Stomach (tissue), 9 donors: ENCODE measurements around the gene FADS2. TPM values are rescaled to one million over a fixed set of nuclear protein-coding genes. Genes with fewer than 3 reads are reported as not detected.

Source experiments
- DNase-seq, 2 donors: peaks; one replicate each; pipeline versions ENCODE4 v3.0.0 to v3.0.0-alpha.2; 2013 to 2019
- H3K27ac ChIP-seq, 5 donors: fragments of 200-600 bp in 4 of 5; sonication (generic) in 4 of 5; one replicate each; pipeline ENCODE4 v1.5.1; 2013 to 2019; ENCODE audit warnings: mild to moderate bottlenecking in 1 of 5, moderate library complexity in 1 of 5
- H3K27me3 ChIP-seq, 3 donors: fragments of 200-600 bp; sonication (generic); one replicate each; pipeline ENCODE4 v1.5.1; 2017 to 2019; ENCODE audit warnings: mixed run types in 1 of 3
- H3K36me3 ChIP-seq, 4 donors: fragments of 200-600 bp; sonication (generic); 1 replicate in 3 of 4; 2 replicates in 1 of 4; pipeline ENCODE4 v1.5.1; 2016 to 2019
- H3K4me1 ChIP-seq, 4 donors: fragments of 200-600 bp; sonication (generic); one replicate each; pipeline ENCODE4 v1.5.1; 2016 to 2019
- H3K4me3 ChIP-seq, 4 donors: fragments of 200-600 bp; sonication (generic) in 3 of 4; one replicate each; pipeline ENCODE4 v1.5.1; 2016 to 2019; ENCODE audit warnings: mild to moderate bottlenecking in 1 of 4
- H3K9me3 ChIP-seq, 4 donors: fragments of 200-600 bp; sonication (generic); one replicate each; pipeline ENCODE4 v1.5.1; 2016 to 2019
- CTCF ChIP-seq, 7 experiments: fragments of 450-650 bp in 4 of 7; fragments of 200-600 bp in 3 of 7; sonication (generic) in 3 of 7; IDR thresholded peaks; one replicate each; pipeline ENCODE4 v1.5.1; 2016 to 2019; ENCODE audit warnings: antibody characterized with exemption in 7 of 7, control low read depth in 2 of 7, mild to moderate bottlenecking in 1 of 7
- EP300 ChIP-seq: sonication (generic); formaldehyde crosslinking; IDR thresholded peaks from one replicate; pipeline ENCODE4 v1.6.1; 2017; ENCODE audit warnings: antibody characterized with exemption
- POLR2A ChIP-seq, 4 donors: fragments of 450-650 bp; IDR thresholded peaks; one replicate each; pipeline ENCODE4 v1.6.1; 2016; ENCODE audit warnings: antibody characterized with exemption in 4 of 4, control low read depth in 2 of 4, mild to moderate bottlenecking in 1 of 4, moderate library complexity in 1 of 4
- POLR2AphosphoS5 ChIP-seq, 3 donors: sonication (generic); formaldehyde crosslinking; IDR thresholded peaks; one replicate each; pipeline ENCODE4 v1.6.1; 2016; ENCODE audit warnings: antibody characterized with exemption in 3 of 3
- WGBS, 5 donors: extraction: QIAGEN DNeasy Blood & Tissue Kit in 3 of 5; methylation state at CpG; one replicate each; pipeline versions ENCODE4 v1.1.5 to v1.1.7; 2013 to 2018; 5-methylcytosine and 5-hydroxymethylcytosine counted together
- intact Hi-C: fragments of 100-400 bp; cut with DNase I; formaldehyde crosslinking; loops from one replicate; pipeline ENCODE4 v1.15.1; 2023; ENCODE audit warnings: low total_unique reads
- polyA plus RNA-seq, 3 donors: library from polyadenylated mRNA; stranded (reverse); fragments of 200-250 nt; gene quantifications; one replicate each; pipeline ENCODE4 v1.2.3, GENCODE V29; 2013
- total RNA-seq, 5 donors: library from RNA; depleted of rRNA; stranded (reverse); fragments of >200 nt; gene quantifications; one replicate each; pipeline versions ENCODE4 v1.1.0 to v1.2.3, GENCODE V29; 2014 to 2016
- donor health status: healthy with polysubstance abuse.
- donor health status: Bipolar disorder and iron deficiency.
- donor health status: healthy.

Gene FADS2
- total and polyA plus RNA-seq, 8 donors = 3.5 to 17.1 (median 13.0) TPM; not detected in 1

GRCh38 chr11:61817471-61818202 is 10.5 kb upstream of the FADS2 start:
- intact Hi-C loops = loop anchor here (10.0 kb wide), 1 partner anchor 137 kb away; the partner anchor contains the start of gene BEST1
- no peak for TF ChIP-seq POLR2A (IDR thresholded peaks at IDR 0.05)
- no peak for TF ChIP-seq CTCF (IDR thresholded peaks at IDR 0.05)
- TF ChIP-seq EP300 = no peak
- TF ChIP-seq POLR2AphosphoS5 (IDR thresholded peaks at IDR 0.05) = no peak
- peaks cover 7 to 31% (median 25%) of the 10 kb centered on the region in 4 donors for H3K4me1 ChIP-seq
- peaks cover 0 to 7% (median 0%) of the 10 kb centered on the region in 4 donors for H3K36me3 ChIP-seq
- H3K4me3 ChIP-seq = peak overlapping the region in 3 of 4 donors; percentile 60 to 78 (median 77)
- no peak for DNase-seq
- 71 to 80% (median 76%) methylated on average over 6 of the region's 6 CpGs for WGBS, 5 donors
- H3K9me3 ChIP-seq = no peaks in the 10 kb centered on the region
- peaks cover 0 to 13% (median 0%) of the 10 kb centered on the region in 3 donors for H3K27me3 ChIP-seq
- peak overlapping the region in 4 of 5 donors; percentile 91 to 98 (median 95) for H3K27ac ChIP-seq

GRCh38 chr11:61820174-61820573 is 7.9 kb upstream of the FADS2 start:
- H3K4me3 ChIP-seq = no peak overlapping the region
- DNase-seq = no peak
- TF ChIP-seq CTCF (IDR thresholded peaks at IDR 0.05) (no peak), EP300 (no peak), POLR2AphosphoS5 (IDR thresholded peaks at IDR 0.05) (no peak)
- peaks cover 0 to 13% (median 0%) of the 10 kb centered on the region in 3 donors for H3K27me3 ChIP-seq
- H3K27ac ChIP-seq = no peak overlapping the region
- intact Hi-C loops = no loop called here
- H3K36me3 ChIP-seq = no peaks in the 10 kb centered on the region
- H3K9me3 ChIP-seq = no peaks in the 10 kb centered on the region
- peaks cover 7 to 23% (median 21%) of the 10 kb centered on the region in 4 donors for H3K4me1 ChIP-seq
- 67 to 91% (median 88%) methylated on average over 2 of the region's 2 CpGs for WGBS, 5 donors

GRCh38 chr11:61826930-61827570 is 1.1 kb upstream of the FADS2 start:
- H3K9me3 ChIP-seq = no peaks in the 10 kb centered on the region
- intact Hi-C loops = no loop called here
- H3K36me3 ChIP-seq = no peaks in the 10 kb centered on the region
- peak overlapping the region; percentile 49 to 70 (median 60) for H3K4me3 ChIP-seq
- no peak for TF ChIP-seq POLR2A (IDR thresholded peaks at IDR 0.05)
- no peak for TF ChIP-seq EP300
- no peak for TF ChIP-seq CTCF (IDR thresholded peaks at IDR 0.05)
- TF ChIP-seq POLR2AphosphoS5 (IDR thresholded peaks at IDR 0.05) = no peak
- H3K4me1 ChIP-seq = peaks cover 14 to 50% (median 29%) of the 10 kb centered on the region in 4 donors
- peak overlapping the region; percentile 59 to 85 (median 69) for H3K27ac ChIP-seq
- peaks cover 0 to 28% (median 5%) of the 10 kb centered on the region in 3 donors for H3K27me3 ChIP-seq
- 20 to 40% (median 26%) methylated on average over 20 to 23 of the region's 23 CpGs for WGBS, 5 donors
- DNase-seq = no peak

- Histone ChIP-seq H3K4me3 (peak overlapping the region; percentile 49 to 70 (median 60)), H3K27ac (peak overlapping the region; percentile 59 to 85 (median 69)), H3K4me1 (peaks cover 14 to 62% (median 33%) of the 10 kb centered on the region in 4 donors), H3K27me3 (peaks cover 0 to 28% (median 5%) of the 10 kb centered on the region in 3 donors), H3K36me3 (no peaks in the 10 kb centered on the region), H3K9me3 (no peaks in the 10 kb centered on the region)
- intact Hi-C loops = no loop called here
- TF ChIP-seq POLR2A (IDR thresholded peaks at IDR 0.05) (no peak), CTCF (IDR thresholded peaks at IDR 0.05) (no peak), EP300 (no peak), POLR2AphosphoS5 (IDR thresholded peaks at IDR 0.05) (no peak)
- no peak for DNase-seq
- 0 to 2% (median 1%) methylated on average over 8 to 16 of the region's 16 CpGs for WGBS, 5 donors
Observed at GRCh38 chr11:61828379-61828628, 204 bp downstream of the FADS2 start.
